Tibial nerve (tissue), 4 donors: Measurements from ENCODE around the gene ZDHHC20. TPM values are rescaled to one million over a fixed set of nuclear protein-coding genes. Genes with fewer than 3 reads are reported as not detected.
A peak's percentile ranks its signal among the peaks of the same experiment; 100 is the strongest.

Experiments used
- DNase-seq, 2 donors: peaks; one replicate each; pipeline ENCODE4 v3.0.0-alpha.2; 2019; ENCODE audit warnings: low spot score in 2 of 2
- H3K27ac ChIP-seq, 4 donors: fragments of 200-600 bp; sonication (generic) in 3 of 4; one replicate each; pipeline ENCODE4 v1.5.1; 2017 to 2019; ENCODE audit warnings: mild to moderate bottlenecking in 1 of 4
- H3K27me3 ChIP-seq, 2 donors: fragments of 200-600 bp; sonication (generic) in 1 of 2; one replicate each; pipeline versions ENCODE4 v1.5.1 to v1.6.0; 2017 to 2019
- H3K36me3 ChIP-seq, 3 donors: fragments of 200-600 bp; sonication (generic); one replicate each; pipeline ENCODE4 v1.5.1; 2018 to 2019
- H3K4me1 ChIP-seq, 4 donors: fragments of 200-600 bp; sonication (generic) in 3 of 4; one replicate each; pipeline ENCODE4 v1.5.1; 2017 to 2019
- H3K4me3 ChIP-seq, 4 donors: fragments of 200-600 bp; sonication (generic) in 3 of 4; one replicate each; pipeline ENCODE4 v1.5.1; 2017 to 2019; ENCODE audit warnings: mild to moderate bottlenecking in 1 of 4, moderate library complexity in 1 of 4
- H3K9me3 ChIP-seq, 4 donors: fragments of 200-600 bp; sonication (generic) in 3 of 4; one replicate each; pipeline ENCODE4 v1.5.1; 2017 to 2019
- EP300 ChIP-seq, 2 donors: sonication (generic); formaldehyde crosslinking; IDR thresholded peaks; one replicate each; pipeline ENCODE4 v1.6.1; 2017; ENCODE audit warnings: antibody characterized with exemption in 2 of 2, mild to moderate bottlenecking in 1 of 2
- POLR2A ChIP-seq, 2 donors: fragments of 450-650 bp; IDR thresholded peaks; one replicate each; pipeline ENCODE4 v1.6.1; 2017; ENCODE audit warnings: antibody characterized with exemption in 2 of 2, mild to moderate bottlenecking in 2 of 2, moderate library complexity in 2 of 2
- WGBS, 2 donors: methylation state at CpG; one replicate each; pipeline ENCODE4 v1.1.5; 2018; 5-methylcytosine and 5-hydroxymethylcytosine counted together
- total RNA-seq, 4 donors: library from RNA; depleted of rRNA; stranded (reverse); fragments of >200 nt; gene quantifications; one replicate each; pipeline ENCODE4 v1.1.0, GENCODE V29; 2016
- TF ChIP-seq, protein P1 (sequence below), 5 experiments: fragments of 200-600 bp in 3 of 5; fragments of 450-650 bp in 2 of 5; sonication (generic) in 3 of 5; IDR thresholded peaks; one replicate each; pipeline ENCODE4 v1.5.1; 2016 to 2019; ENCODE audit warnings: antibody characterized with exemption in 5 of 5, mild to moderate bottlenecking in 3 of 5, moderate library complexity in 2 of 5

ZDHHC20 gene
- total RNA-seq, 4 donors from 2014 or later: 46.1 to 61.0 (median 55.5) TPM

DNA sequence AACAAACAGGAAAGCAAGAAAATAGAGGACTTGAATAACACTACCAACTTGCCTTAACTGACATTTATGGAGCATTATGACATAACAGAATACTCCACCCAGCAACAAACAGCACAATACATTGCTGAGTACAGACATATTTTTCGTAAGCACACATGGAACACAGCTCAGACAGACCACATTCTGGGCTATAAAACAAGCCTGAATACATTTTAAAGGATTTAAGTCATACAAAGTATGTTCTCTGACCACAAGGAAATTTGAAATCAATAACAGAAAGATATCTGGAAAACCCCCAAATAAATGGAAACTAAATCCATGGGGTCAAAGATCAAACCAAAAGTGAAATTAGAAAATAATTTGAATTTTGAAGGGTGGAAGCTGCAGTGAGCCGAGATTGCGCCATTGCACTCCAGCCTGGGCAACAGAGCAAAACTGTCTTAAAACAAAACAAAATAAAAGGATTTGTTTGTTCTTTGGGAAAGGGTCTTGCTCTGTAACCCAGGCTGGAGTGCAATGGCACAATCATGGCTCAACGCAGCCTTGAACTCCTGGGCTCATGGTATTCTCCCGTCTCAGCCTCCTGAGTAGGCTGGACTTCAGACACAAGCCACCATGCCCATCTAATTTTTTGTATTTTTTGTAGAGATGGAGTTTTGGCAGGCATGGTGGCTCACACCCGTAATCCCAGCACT lies 5.6 kb downstream of the ZDHHC20 start:
- H3K9me3 ChIP-seq: peaks cover 0 to 4% (median 0%) of the 10 kb centered on the region in 4 donors
- no peak for DNase-seq
- no peaks in the 10 kb centered on the region for H3K36me3 ChIP-seq
- no peak overlapping the region for H3K4me3 ChIP-seq
- H3K27me3 ChIP-seq: no peaks in the 10 kb centered on the region
- TF ChIP-seq POLR2A (IDR thresholded peaks at IDR 0.05) (no peak), EP300 (IDR thresholded peaks at IDR 0.05) (no peak)
- TF ChIP-seq, protein P1, sequence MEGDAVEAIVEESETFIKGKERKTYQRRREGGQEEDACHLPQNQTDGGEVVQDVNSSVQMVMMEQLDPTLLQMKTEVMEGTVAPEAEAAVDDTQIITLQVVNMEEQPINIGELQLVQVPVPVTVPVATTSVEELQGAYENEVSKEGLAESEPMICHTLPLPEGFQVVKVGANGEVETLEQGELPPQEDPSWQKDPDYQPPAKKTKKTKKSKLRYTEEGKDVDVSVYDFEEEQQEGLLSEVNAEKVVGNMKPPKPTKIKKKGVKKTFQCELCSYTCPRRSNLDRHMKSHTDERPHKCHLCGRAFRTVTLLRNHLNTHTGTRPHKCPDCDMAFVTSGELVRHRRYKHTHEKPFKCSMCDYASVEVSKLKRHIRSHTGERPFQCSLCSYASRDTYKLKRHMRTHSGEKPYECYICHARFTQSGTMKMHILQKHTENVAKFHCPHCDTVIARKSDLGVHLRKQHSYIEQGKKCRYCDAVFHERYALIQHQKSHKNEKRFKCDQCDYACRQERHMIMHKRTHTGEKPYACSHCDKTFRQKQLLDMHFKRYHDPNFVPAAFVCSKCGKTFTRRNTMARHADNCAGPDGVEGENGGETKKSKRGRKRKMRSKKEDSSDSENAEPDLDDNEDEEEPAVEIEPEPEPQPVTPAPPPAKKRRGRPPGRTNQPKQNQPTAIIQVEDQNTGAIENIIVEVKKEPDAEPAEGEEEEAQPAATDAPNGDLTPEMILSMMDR (IDR thresholded peaks at IDR 0.05): no peak
- H3K4me1 ChIP-seq: peaks cover 0 to 22% (median 6%) of the 10 kb centered on the region in 4 donors
- 72 to 81% methylated on average over 6 of the region's 6 CpGs for WGBS, 2 donors
- H3K27ac ChIP-seq: peak overlapping the region in 1 of 4 donors; percentile 57

- Histone ChIP-seq H3K4me3 (no peak overlapping the region), H3K27me3 (no peaks in the 10 kb centered on the region), H3K27ac (no peak overlapping the region), H3K4me1 (peaks cover 0 to 5% (median 0%) of the 10 kb centered on the region in 4 donors), H3K9me3 (peaks cover 0 to 4% (median 0%) of the 10 kb centered on the region in 4 donors), H3K36me3 (no peaks in the 10 kb centered on the region)
- no peak for TF ChIP-seq EP300 (IDR thresholded peaks at IDR 0.05)
- no peak for TF ChIP-seq POLR2A (IDR thresholded peaks at IDR 0.05)
- TF ChIP-seq, protein P1 (IDR thresholded peaks at IDR 0.05): no peak
- 55 to 56% methylated on average over 3 of the region's 3 CpGs for WGBS, 2 donors
- DNase-seq: no peak
Measured at GRCh38 chr13:21450936-21451335, 8.2 kb downstream of the ZDHHC20 start.

DNA sequence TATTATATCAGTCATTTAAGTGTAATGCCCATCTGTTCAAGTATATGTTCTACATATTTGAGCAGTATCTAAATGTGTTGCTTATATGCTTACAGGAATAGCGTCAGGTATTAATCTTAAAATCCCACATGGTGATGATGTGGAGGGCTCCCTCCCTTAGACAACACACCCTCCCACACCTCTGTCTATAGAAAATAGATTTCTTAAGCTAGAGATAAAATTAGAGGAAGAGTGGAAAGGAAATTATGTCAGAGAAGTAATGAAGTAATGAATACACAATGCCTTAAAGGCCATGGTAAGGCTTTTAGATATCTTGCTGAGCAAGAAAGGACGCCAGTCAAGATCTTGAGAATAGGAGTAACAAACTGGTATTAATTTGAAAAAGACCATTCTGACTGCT lies 12.4 kb downstream of the ZDHHC20 start:
- H3K4me3 ChIP-seq: no peak overlapping the region
- WGBS, 2 donors: 88 to 95% methylated on average over 2 of the region's 2 CpGs
- H3K4me1 ChIP-seq: peaks cover 0 to 5% (median 2%) of the 10 kb centered on the region in 4 donors
- no peak for DNase-seq
- H3K27me3 ChIP-seq: no peaks in the 10 kb centered on the region
- no peaks in the 10 kb centered on the region for H3K36me3 ChIP-seq
- TF ChIP-seq EP300 (IDR thresholded peaks at IDR 0.05) (no peak), POLR2A (IDR thresholded peaks at IDR 0.05) (no peak)
- TF ChIP-seq, protein P1 (IDR thresholded peaks at IDR 0.05): no peak
- no peaks in the 10 kb centered on the region for H3K9me3 ChIP-seq
- H3K27ac ChIP-seq: no peak overlapping the region

DNA sequence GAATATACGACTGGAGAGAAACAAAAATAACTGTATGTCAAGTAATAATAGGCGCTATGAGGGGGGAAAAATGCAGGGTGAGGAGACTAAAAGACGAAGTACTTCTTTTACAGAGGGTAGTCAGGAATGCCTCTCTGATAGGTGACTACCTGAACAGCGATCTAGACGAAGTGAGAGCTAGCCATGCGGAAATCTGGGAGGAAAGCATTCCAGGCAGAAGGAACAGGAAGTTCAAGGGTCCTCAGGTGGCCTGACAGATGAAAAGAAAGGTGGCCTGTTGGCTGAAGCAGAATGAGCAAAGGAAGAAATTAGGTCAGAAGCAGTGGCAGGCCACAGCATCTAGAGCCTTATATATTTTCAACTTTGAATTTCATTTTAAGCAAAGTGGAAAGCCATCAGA lies 13.3 kb downstream of the ZDHHC20 start:
- Histone ChIP-seq H3K36me3 (no peaks in the 10 kb centered on the region), H3K4me1 (peaks cover 0 to 5% (median under 1%) of the 10 kb centered on the region in 4 donors), H3K9me3 (no peaks in the 10 kb centered on the region), H3K4me3 (no peak overlapping the region), H3K27ac (no peak overlapping the region), H3K27me3 (no peaks in the 10 kb centered on the region)
- TF ChIP-seq POLR2A (IDR thresholded peaks at IDR 0.05): no peak
- TF ChIP-seq, protein P1 (IDR thresholded peaks at IDR 0.05): no peak
- no peak for TF ChIP-seq EP300 (IDR thresholded peaks at IDR 0.05)
- 75 to 82% methylated on average over 6 of the region's 6 CpGs for WGBS, 2 donors
- no peak for DNase-seq

DNA sequence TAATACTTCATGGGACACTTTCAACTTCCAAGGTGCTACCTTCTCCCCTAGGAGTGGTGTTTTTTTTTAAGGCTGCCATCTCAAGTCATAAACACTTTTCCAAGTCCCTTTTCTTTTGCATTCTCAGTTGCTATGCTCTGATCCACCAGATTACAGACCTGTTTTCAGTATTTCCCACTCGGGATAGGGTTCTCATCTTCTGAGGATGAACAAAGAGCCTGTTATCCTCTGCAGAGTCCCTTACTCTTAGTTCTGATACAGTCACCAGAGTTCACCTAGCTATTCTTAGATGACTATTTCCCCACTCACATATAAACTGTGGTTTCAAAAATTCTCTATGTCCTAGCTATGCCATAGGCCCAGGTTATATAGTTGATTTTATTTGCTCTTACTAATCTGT lies 15.9 kb downstream of the ZDHHC20 start:
- Histone ChIP-seq H3K4me3 (no peak overlapping the region), H3K4me1 (peaks cover 0 to 5% (median 0%) of the 10 kb centered on the region in 4 donors), H3K9me3 (peaks cover 0 to 7% (median 1%) of the 10 kb centered on the region in 4 donors), H3K36me3 (peaks cover 0 to 14% (median 0%) of the 10 kb centered on the region in 3 donors), H3K27me3 (no peaks in the 10 kb centered on the region), H3K27ac (no peak overlapping the region)
- TF ChIP-seq EP300 (IDR thresholded peaks at IDR 0.05) (no peak), POLR2A (IDR thresholded peaks at IDR 0.05) (no peak)
- TF ChIP-seq, protein P1 (IDR thresholded peaks at IDR 0.05): no peak
- DNase-seq: no peak
- WGBS, 2 donors: 60 to 67% methylated on average over 1 of the region's 1 CpG
